ENCODE results near the gene CFAP300. TPM values are rescaled to one million over a fixed set of nuclear protein-coding genes. Genes with fewer than 3 reads are reported as not detected.

CFAP300 gene
- total and polyA plus RNA-seq, 2 donors (not counting 1 experiment from before 2014, with no cell fraction given): 6.4 to 7.9 TPM

DNA sequence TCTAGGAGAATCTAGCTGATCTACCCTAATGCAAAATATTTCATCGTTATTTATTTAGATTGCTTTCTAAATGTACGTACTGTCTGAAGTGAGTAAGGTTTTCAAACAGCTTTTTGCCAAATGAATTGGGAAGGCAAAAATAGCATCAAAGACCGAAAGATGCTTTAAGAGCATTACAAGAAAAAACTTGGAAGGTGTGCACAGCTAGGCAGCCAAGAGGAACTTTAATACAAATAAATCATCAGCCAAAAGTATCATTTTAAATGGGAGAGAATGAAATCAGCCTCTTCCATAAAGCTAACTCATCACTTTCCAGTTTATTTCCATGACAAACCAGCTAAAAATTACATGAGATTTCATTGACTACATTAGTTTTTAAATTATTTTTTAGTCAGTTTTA lies 30.2 kb upstream of the CFAP300 start:
- Histone ChIP-seq H3K4me3 (replicated peaks in 1 of 4; ENCODE audit: control extremely low read depth in 1 of 4, insufficient read depth in 1 of 4, low read depth in 3 of 4, low read length in 4 of 4) (no peak overlapping the region), H2AFZ (ENCODE audit: low read length) (no peak overlapping the region)
- peak in 1 of 2 donors; percentile 10 for DNase-seq (ENCODE audit: low read depth in 2 of 2)

GRCh38 chr11:102026217-102026616 lies 21.0 kb upstream of the CFAP300 start:
- H3K27me3 ChIP-seq (ENCODE audit: control insufficient read depth, insufficient read depth, low read length): no peaks in the 10 kb centered on the region

More for the DNA sequence above, 30.2 kb upstream of the CFAP300 start:
- Histone ChIP-seq H3K27me3 (ENCODE audit: control insufficient read depth, insufficient read depth, low read length) (no peaks in the 10 kb centered on the region), H3K9me3 (ENCODE audit: control insufficient read depth, insufficient read depth, low read depth, low read length) (no peaks in the 10 kb centered on the region), H3K27ac (ENCODE audit: insufficient read depth, low read length) (no peak overlapping the region), H4K20me1 (ENCODE audit: control insufficient read depth, extremely low read depth, insufficient read depth, low read length) (no peaks in the 10 kb centered on the region), H3K9ac (ENCODE audit: insufficient read depth, low read length) (no peak overlapping the region), H3K79me2 (ENCODE audit: control insufficient read depth, insufficient read depth, low read length) (no peaks in the 10 kb centered on the region), H3K4me2 (ENCODE audit: extremely low read depth, insufficient read depth, low read length) (peak overlapping the region; percentile 23), H3K36me3 (ENCODE audit: control insufficient read depth, insufficient read depth, low read length) (no peaks in the 10 kb centered on the region), H3K4me1 (ENCODE audit: control insufficient read depth, extremely low read depth, insufficient read depth, low read length) (no peaks in the 10 kb centered on the region)
- no peak for TF ChIP-seq EZH2 (IDR thresholded peaks at IDR 0.05; ENCODE audit: low read length, missing control alignments)
- TF ChIP-seq, protein P1, sequence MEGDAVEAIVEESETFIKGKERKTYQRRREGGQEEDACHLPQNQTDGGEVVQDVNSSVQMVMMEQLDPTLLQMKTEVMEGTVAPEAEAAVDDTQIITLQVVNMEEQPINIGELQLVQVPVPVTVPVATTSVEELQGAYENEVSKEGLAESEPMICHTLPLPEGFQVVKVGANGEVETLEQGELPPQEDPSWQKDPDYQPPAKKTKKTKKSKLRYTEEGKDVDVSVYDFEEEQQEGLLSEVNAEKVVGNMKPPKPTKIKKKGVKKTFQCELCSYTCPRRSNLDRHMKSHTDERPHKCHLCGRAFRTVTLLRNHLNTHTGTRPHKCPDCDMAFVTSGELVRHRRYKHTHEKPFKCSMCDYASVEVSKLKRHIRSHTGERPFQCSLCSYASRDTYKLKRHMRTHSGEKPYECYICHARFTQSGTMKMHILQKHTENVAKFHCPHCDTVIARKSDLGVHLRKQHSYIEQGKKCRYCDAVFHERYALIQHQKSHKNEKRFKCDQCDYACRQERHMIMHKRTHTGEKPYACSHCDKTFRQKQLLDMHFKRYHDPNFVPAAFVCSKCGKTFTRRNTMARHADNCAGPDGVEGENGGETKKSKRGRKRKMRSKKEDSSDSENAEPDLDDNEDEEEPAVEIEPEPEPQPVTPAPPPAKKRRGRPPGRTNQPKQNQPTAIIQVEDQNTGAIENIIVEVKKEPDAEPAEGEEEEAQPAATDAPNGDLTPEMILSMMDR (conservative IDR thresholded peaks at IDR 0.05 in 1 of 2, IDR thresholded peaks at IDR 0.05 in 1 of 2; ENCODE audit: low read depth in 1 of 2, low read length in 2 of 2): no peak

DNA sequence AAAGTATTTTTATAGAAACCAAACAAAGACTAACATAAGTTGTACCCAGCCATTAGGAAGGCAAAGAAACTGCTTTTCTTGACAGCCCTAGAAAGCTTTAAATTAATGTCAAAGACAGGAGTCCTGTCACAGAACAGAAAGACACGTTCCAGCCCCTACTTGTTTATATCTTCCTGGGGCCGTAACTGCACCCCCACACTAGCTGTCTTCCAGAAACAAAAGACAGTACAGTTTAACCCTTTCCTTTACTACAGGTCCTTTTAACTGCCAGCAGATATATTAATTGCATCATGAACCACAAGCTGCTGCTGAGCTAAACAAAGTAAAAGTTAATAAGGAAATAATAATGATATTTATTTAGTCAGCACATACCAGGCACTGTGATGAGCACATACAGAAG lies 20.3 kb upstream of the CFAP300 start:
- H3K9ac ChIP-seq (ENCODE audit: insufficient read depth, low read length): no peak overlapping the region
- DNase-seq (ENCODE audit: low read depth in 2 of 2): peak in 1 of 2 donors; percentile 9
- TF ChIP-seq, protein P1 (conservative IDR thresholded peaks at IDR 0.05 in 1 of 2, IDR thresholded peaks at IDR 0.05 in 1 of 2; ENCODE audit: low read depth in 1 of 2, low read length in 2 of 2): no peak
- no peak for TF ChIP-seq EZH2 (IDR thresholded peaks at IDR 0.05; ENCODE audit: low read length, missing control alignments)

More at GRCh38 chr11:102026217-102026616, 21.0 kb upstream of the CFAP300 start:
- no peak overlapping the region for H3K27ac ChIP-seq (ENCODE audit: insufficient read depth, low read length)
- H3K4me1 ChIP-seq (ENCODE audit: control insufficient read depth, extremely low read depth, insufficient read depth, low read length): no peaks in the 10 kb centered on the region
- TF ChIP-seq, protein P1 (conservative IDR thresholded peaks at IDR 0.05 in 1 of 2, IDR thresholded peaks at IDR 0.05 in 1 of 2; ENCODE audit: low read depth in 1 of 2, low read length in 2 of 2): no peak
- no peak for TF ChIP-seq EZH2 (IDR thresholded peaks at IDR 0.05; ENCODE audit: low read length, missing control alignments)
- no peaks in the 10 kb centered on the region for H3K36me3 ChIP-seq (ENCODE audit: control insufficient read depth, insufficient read depth, low read length)
- no peak overlapping the region for H2AFZ ChIP-seq (ENCODE audit: low read length)
- no peak overlapping the region for H3K4me2 ChIP-seq (ENCODE audit: extremely low read depth, insufficient read depth, low read length)
- no peak overlapping the region for H3K4me3 ChIP-seq (replicated peaks in 1 of 4; ENCODE audit: control extremely low read depth in 1 of 4, insufficient read depth in 1 of 4, low read depth in 3 of 4, low read length in 4 of 4)
- no peak for DNase-seq (ENCODE audit: low read depth in 2 of 2)
- H3K9me3 ChIP-seq (ENCODE audit: control insufficient read depth, insufficient read depth, low read depth, low read length): no peaks in the 10 kb centered on the region
- H3K79me2 ChIP-seq (ENCODE audit: control insufficient read depth, insufficient read depth, low read length): no peaks in the 10 kb centered on the region
- H3K9ac ChIP-seq (ENCODE audit: insufficient read depth, low read length): no peak overlapping the region
- no peaks in the 10 kb centered on the region for H4K20me1 ChIP-seq (ENCODE audit: control insufficient read depth, extremely low read depth, insufficient read depth, low read length)

More for the DNA sequence above, 20.3 kb upstream of the CFAP300 start:
- no peaks in the 10 kb centered on the region for H3K36me3 ChIP-seq (ENCODE audit: control insufficient read depth, insufficient read depth, low read length)
- H2AFZ ChIP-seq (ENCODE audit: low read length): no peak overlapping the region
- H3K27me3 ChIP-seq (ENCODE audit: control insufficient read depth, insufficient read depth, low read length): no peaks in the 10 kb centered on the region
- no peak overlapping the region for H3K27ac ChIP-seq (ENCODE audit: insufficient read depth, low read length)
- H3K4me1 ChIP-seq (ENCODE audit: control insufficient read depth, extremely low read depth, insufficient read depth, low read length): no peaks in the 10 kb centered on the region
- no peaks in the 10 kb centered on the region for H4K20me1 ChIP-seq (ENCODE audit: control insufficient read depth, extremely low read depth, insufficient read depth, low read length)
- no peaks in the 10 kb centered on the region for H3K9me3 ChIP-seq (ENCODE audit: control insufficient read depth, insufficient read depth, low read depth, low read length)
- H3K4me2 ChIP-seq (ENCODE audit: extremely low read depth, insufficient read depth, low read length): no peak overlapping the region
- no peak overlapping the region for H3K4me3 ChIP-seq (replicated peaks in 1 of 4; ENCODE audit: control extremely low read depth in 1 of 4, insufficient read depth in 1 of 4, low read depth in 3 of 4, low read length in 4 of 4)
- no peaks in the 10 kb centered on the region for H3K79me2 ChIP-seq (ENCODE audit: control insufficient read depth, insufficient read depth, low read length)
